NB4 (cell line): Measurements from ENCODE around the gene ARHGEF4.

Experiments
- DNase-seq: peaks from one replicate; pipeline ENCODE4 v3.0.0; 2010; ENCODE audit warnings: low read depth
- H3K4me3 ChIP-seq: one replicate; pipeline ENCODE4 v1.5.1; 2011; ENCODE audit warnings: mild to moderate bottlenecking, low read depth, low read length, moderate library complexity
- CTCF ChIP-seq: IDR thresholded peaks from one replicate; pipeline ENCODE4 v1.5.1; 2012; ENCODE audit warnings: low read depth, low read length
- MAX ChIP-seq: IDR thresholded peaks from 2 replicates; pipeline ENCODE4 v1.6.1; 2011; ENCODE audit warnings: low read depth, low read length
- MYC ChIP-seq: IDR thresholded peaks from 2 replicates; pipeline ENCODE4 v1.6.1; 2011; ENCODE audit warnings: low read depth, low read length
- POLR2A ChIP-seq: IDR thresholded peaks from 2 replicates; pipeline ENCODE4 v1.6.1; 2011; ENCODE audit warnings: mild to moderate bottlenecking; ENCODE audit not compliant: insufficient read length; ENCODE audit errors: extremely low read depth

Gene ARHGEF4

DNA sequence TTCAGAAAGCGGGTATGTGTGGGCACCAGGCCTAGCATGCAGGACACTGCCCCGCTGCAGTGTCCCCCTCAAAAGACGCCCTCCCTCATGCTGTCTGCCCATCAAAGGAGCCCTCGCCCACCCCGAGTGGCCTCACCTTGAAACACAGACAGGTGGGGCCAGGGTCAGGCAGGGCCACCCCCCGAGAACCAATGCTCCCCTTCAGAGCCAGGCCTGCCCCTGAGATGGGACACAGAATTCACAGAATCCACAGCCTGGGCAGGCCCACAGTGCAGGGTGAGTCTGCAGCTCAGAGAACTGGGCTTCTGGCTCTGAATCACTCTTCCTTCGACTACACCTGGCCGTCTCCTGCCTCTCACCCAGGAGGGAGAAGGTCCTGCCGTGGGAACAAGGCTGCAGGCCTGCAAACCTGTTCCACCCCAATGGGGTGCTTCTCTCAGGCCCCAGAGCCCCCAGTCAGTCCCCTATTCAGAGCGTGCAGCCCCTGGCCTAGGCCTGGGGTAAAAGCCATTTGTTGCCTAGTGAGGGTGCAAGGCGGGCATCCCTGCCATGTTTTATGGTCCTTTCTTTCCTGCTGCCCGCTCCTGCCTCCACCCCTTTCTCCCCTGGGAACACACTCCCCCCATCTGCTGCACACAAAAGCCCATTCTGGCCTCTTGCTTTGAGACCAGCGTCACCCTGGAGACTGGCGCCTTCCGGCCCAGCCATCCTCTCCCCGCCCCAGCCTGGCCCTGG lies 11.3 kb upstream of the ARHGEF4 start:
- TF ChIP-seq MYC, result no peak
- no peak for TF ChIP-seq CTCF
- no peak for TF ChIP-seq MAX
- no peak for TF ChIP-seq POLR2A
- no peak for DNase-seq

DNA sequence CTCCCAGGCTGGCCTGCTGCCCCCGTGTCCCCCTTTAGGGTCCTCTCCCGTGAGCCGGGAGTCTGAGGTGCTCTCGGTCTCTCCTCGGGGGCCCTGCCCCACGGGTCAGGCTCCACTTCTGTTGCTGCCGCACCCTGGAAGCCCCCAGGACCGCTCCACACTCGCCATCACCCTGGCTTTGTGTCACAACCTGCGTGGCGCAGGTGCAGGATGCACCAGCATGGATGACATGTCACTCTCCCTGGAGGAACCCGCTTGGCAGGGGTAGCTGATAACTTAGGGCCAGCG lies 10.8 kb upstream of the ARHGEF4 start:
- no peak for DNase-seq
- H3K4me3 ChIP-seq, result no peak overlapping the region

More for the DNA sequence above, 11.3 kb upstream of the ARHGEF4 start:
- no peak overlapping the region for H3K4me3 ChIP-seq

GRCh38 chr2:130826419-130826818 lies 10.3 kb upstream of the ARHGEF4 start:
- H3K4me3 ChIP-seq, result no peak overlapping the region
- no peak for DNase-seq
- TF ChIP-seq CTCF, result no peak
- no peak for TF ChIP-seq MAX
- TF ChIP-seq MYC, result no peak
- TF ChIP-seq POLR2A, result no peak

More for the DNA sequence above, 10.8 kb upstream of the ARHGEF4 start:
- TF ChIP-seq CTCF (no peak), MYC (no peak), POLR2A (no peak)

DNA sequence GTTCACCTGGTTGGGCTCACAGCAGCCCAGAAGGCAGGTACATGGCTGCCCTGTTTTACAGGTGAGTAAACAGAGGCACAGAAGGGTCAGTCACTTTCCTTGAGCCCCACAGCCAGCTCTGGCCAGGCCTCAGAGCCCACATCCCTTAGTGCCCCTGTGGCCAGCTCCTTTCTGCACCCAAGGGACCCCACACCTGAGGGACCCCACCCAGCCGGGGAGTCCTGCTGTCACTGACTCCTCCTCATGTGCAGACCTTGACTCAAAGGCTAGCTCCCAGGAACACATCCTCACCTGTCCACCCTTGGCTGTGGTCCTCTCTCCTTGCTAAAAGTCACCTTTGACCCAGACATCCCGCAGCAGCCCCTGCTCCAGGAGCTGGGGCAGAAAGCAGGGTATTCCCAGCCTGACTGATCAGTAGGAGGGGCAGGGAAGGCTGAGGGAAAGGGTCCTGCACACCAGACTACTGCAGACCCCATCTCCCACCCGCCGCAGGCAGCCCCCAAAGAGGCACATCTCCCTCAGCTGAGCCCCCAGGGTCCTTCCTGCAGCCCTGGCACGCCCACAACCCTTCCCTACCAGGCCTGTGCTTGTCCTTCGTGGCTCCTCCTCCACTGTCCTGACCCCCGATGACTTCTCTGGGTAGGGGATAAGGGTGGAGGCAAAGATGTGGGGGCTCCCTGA lies 9.8 kb upstream of the ARHGEF4 start:
- H3K4me3 ChIP-seq, result no peak overlapping the region
- DNase-seq, result no peak
- TF ChIP-seq MAX (no peak), MYC (no peak), POLR2A (no peak), CTCF (no peak)

- H3K4me3 ChIP-seq, result no peak overlapping the region
- TF ChIP-seq CTCF (no peak), POLR2A (no peak), MAX (no peak), MYC (no peak)
- DNase-seq, result peak; percentile 41
Observed at GRCh38 chr2:130827502-130828251, 9.0 kb upstream of the ARHGEF4 start.
